ENCODE results near the gene NUP133. TPM values are rescaled to one million over a fixed set of nuclear protein-coding genes. Genes with fewer than 3 reads are reported as not detected.

The NUP133 gene
- total RNA-seq, 4 donors from 2014 or later: 29.6 to 40.7 (median 37.3) TPM

DNA sequence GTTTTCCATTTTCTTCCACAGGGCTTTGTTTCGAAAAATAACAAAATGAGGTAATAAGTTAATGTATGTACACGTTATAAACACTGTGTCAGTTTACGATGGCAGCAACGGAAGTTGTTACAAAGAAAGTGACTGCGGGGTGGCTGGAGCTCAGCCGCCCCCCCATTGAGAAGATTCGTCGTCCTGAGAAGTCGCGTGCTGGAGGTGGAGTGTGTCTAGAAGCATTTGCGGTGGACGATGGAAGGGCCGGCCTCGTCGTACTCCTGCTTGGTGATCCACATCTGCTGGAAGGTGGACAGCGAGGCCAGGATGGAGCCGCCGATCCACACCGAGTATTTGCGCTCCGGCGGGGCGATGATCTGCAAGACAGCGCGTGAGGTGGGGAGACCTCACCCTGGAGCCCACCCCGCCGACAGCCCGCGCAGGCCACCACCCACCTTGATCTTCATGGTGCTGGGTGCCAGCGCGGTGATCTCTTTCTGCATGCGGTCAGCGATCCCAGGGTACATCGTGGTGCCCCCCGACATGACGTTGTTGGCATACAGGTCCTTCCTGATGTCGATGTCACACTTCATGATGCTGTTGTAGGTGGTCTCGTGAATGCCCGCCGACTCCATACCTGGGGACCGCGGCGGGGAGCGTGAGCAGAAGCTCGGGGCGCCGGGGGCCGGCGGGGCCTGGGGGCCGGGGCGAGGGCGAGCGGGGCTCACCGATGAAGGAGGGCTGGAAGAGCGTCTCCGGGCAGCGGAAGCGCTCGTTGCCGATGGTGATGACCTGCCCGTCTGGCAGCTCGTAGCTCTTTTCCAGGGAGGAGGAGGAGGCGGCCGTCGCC lies 76.6 kb downstream of the NUP133 start:
- peaks cover 31% of the 10 kb centered on the region for H3K27me3 ChIP-seq
- no peak overlapping the region for H3K27ac ChIP-seq
- H3K36me3 ChIP-seq: no peaks in the 10 kb centered on the region
- H3K4me3 ChIP-seq (replicated peaks in 1 of 3): no peak overlapping the region
- WGBS, 2 donors: 4 to 5% methylated on average over 21 to 37 of the region's 65 CpGs
- intact Hi-C loops (cut with DNase I): no loop called here
- peaks cover 13 to 23% of the 10 kb centered on the region in 2 donors for H3K4me1 ChIP-seq
- DNase-seq: no peak
- TF ChIP-seq CTCF (IDR thresholded peaks at IDR 0.05) (no peak), POLR2A (IDR thresholded peaks at IDR 0.05) (no peak)
- H3K9me3 ChIP-seq: no peaks in the 10 kb centered on the region

- peaks cover 13 to 23% of the 10 kb centered on the region in 2 donors for H3K4me1 ChIP-seq
- intact Hi-C loops (cut with DNase I): no loop called here
- no peaks in the 10 kb centered on the region for H3K9me3 ChIP-seq
- DNase-seq: peak; percentile 43 to 66
- H3K4me3 ChIP-seq (replicated peaks in 1 of 3): no peak overlapping the region
- TF ChIP-seq CTCF (IDR thresholded peaks at IDR 0.05): no peak
- H3K36me3 ChIP-seq: no peaks in the 10 kb centered on the region
- peaks cover 31% of the 10 kb centered on the region for H3K27me3 ChIP-seq
- WGBS, 2 donors: 3% methylated on average over 9 to 16 of the region's 16 CpGs
- no peak overlapping the region for H3K27ac ChIP-seq
Observed at GRCh38 chr1:229430761-229431283, 77.3 kb downstream of the NUP133 start.

DNA sequence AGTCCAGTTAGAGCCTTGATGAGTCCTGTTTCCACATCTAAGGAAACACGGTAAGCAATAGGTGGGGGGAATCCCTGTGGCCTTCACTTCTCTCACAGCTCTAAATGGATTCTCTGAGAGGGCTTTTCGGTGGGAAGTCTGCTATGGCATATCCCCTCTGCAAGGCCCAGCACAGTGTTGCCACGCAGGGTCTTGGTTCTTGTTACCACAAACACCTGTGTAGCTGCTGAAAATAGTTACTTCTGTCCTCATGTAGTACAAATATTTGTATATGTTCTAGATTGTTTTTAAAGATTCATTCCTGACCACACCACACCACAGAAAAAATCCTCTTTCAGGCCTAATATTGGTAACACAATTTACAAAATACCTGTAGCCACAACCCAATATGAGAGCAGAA lies 79.9 kb downstream of the NUP133 start:
- Histone ChIP-seq H3K27ac (no peak overlapping the region), H3K27me3 (peaks cover 22% of the 10 kb centered on the region), H3K4me3 (replicated peaks in 1 of 3) (no peak overlapping the region), H3K36me3 (no peaks in the 10 kb centered on the region), H3K9me3 (no peaks in the 10 kb centered on the region), H3K4me1 (peaks cover 13 to 18% of the 10 kb centered on the region in 2 donors)
- WGBS, 2 donors: 80 to 83% methylated on average over 3 of the region's 3 CpGs
- TF ChIP-seq CTCF (IDR thresholded peaks at IDR 0.05) (no peak), POLR2A (IDR thresholded peaks at IDR 0.05) (no peak)
- no peak for DNase-seq
- intact Hi-C loops (cut with DNase I): no loop called here

GRCh38 chr1:229427572-229427971 lies 80.6 kb downstream of the NUP133 start:
- intact Hi-C loops (cut with DNase I): no loop called here
- WGBS, 2 donors: 74 to 85% methylated on average over 3 of the region's 3 CpGs
- Histone ChIP-seq H3K27me3 (peaks cover 16% of the 10 kb centered on the region), H3K9me3 (no peaks in the 10 kb centered on the region), H3K27ac (no peak overlapping the region), H3K4me1 (peaks cover 13 to 18% of the 10 kb centered on the region in 2 donors), H3K36me3 (no peaks in the 10 kb centered on the region), H3K4me3 (replicated peaks in 1 of 3) (no peak overlapping the region)
- DNase-seq: no peak
- TF ChIP-seq POLR2A (IDR thresholded peaks at IDR 0.05) (no peak), CTCF (IDR thresholded peaks at IDR 0.05) (no peak)

DNA sequence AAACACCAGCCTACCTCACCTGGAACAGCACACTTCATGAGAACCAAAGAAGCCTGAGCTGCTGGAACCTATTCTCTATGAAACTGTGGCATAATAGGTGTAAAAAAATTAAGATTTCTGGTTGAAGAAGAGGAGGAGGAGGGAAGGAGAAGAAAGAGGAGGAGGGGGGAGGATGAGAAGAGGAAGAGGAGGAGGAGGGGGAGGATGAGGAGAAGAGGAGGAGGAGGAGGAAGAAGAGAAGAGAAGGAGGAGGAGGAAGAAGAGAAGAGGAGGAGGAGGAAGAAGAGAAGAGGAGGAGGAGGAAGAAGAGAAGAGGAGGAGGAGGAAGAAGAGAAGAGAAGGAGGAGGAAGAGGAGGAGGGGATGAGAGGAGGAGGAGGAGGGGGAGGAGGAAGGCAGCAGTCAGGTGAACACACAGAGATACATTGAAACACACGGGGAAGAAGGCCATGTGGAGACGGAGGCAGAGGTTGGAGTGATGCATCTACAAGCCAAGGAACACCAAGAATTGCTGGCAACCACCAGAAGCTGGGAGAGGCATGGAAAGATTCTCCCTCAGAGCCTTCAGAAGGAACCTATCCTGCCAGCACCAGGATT lies 82.5 kb downstream of the NUP133 start:
- no peak for TF ChIP-seq CTCF (IDR thresholded peaks at IDR 0.05)
- TF ChIP-seq POLR2A (IDR thresholded peaks at IDR 0.05): no peak
- Histone ChIP-seq H3K27ac (no peak overlapping the region), H3K27me3 (peaks cover 4% of the 10 kb centered on the region), H3K9me3 (no peaks in the 10 kb centered on the region), H3K4me1 (peaks cover 0 to under 1% of the 10 kb centered on the region in 2 donors), H3K36me3 (no peaks in the 10 kb centered on the region), H3K4me3 (replicated peaks in 1 of 3) (no peak overlapping the region)
- DNase-seq: no peak
- intact Hi-C loops (cut with DNase I): no loop called here
- 68 to 74% methylated on average over 2 of the region's 2 CpGs for WGBS, 2 donors

Data from thyroid gland (tissue), 4 donors.